ENCODE results near the gene SNAI3.
"Not testable (repeated sequence)": the region's sequence is repeated elsewhere in the genome, so short reads cannot be mapped to it uniquely, and the experiment has no call there.

Gene SNAI3

GRCh38 chr16:88690341-88691128 lies 4.2 kb upstream of the SNAI3 start:
- no peak for DNase-seq

GRCh38 chr16:88688013-88688778 lies 1.9 kb upstream of the SNAI3 start:
- DNase-seq, result no peak

- DNase-seq, result no peak
These were observed 1.3 kb upstream of the SNAI3 start for GRCh38 chr16:88687676-88688012.

GRCh38 chr16:88687254-88687576 lies 908 bp upstream of the SNAI3 start:
- no peak for DNase-seq

- DNase-seq, result no peak
These were observed 257 bp downstream of the SNAI3 start for GRCh38 chr16:88686062-88686438.

GRCh38 chr16:88685156-88686061 lies 898 bp downstream of the SNAI3 start:
- DNase-seq, result no peak

- DNase-seq, result no peak
These were observed 1.6 kb downstream of the SNAI3 start for GRCh38 chr16:88684569-88685155.

GRCh38 chr16:88681709-88682451 lies 4.4 kb downstream of the SNAI3 start:
- DNase-seq, result peak; percentile 59 to 70

GRCh38 chr16:88681084-88681680 lies 5.1 kb downstream of the SNAI3 start:
- DNase-seq, result no peak

- DNase-seq, result no peak
These were observed 5.7 kb downstream of the SNAI3 start for GRCh38 chr16:88680554-88681083.

- DNase-seq, result no peak
These were observed 7.9 kb downstream of the SNAI3 start for GRCh38 chr16:88678224-88678979.

GRCh38 chr16:88677721-88678120 lies 8.6 kb downstream of the SNAI3 start:
- DNase-seq, result no peak

- DNase-seq, result no peak
These were observed 9.6 kb downstream of the SNAI3 start for GRCh38 chr16:88676502-88677242.

- DNase-seq, result no peak
These were observed 12.5 kb downstream of the SNAI3 start for GRCh38 chr16:88673716-88674379.

GRCh38 chr16:88672776-88673175 lies 13.5 kb downstream of the SNAI3 start:
- no peak for DNase-seq

- no peak for DNase-seq
These were observed 14.5 kb downstream of the SNAI3 start for GRCh38 chr16:88671806-88672205.

GRCh38 chr16:88669980-88670379 lies 16.3 kb downstream of the SNAI3 start:
- no peak for DNase-seq

- DNase-seq, result not testable (repeated sequence)
These were observed 16.8 kb downstream of the SNAI3 start for GRCh38 chr16:88669493-88669892.

GRCh38 chr16:88667461-88667860 lies 18.8 kb downstream of the SNAI3 start:
- no peak for DNase-seq

GRCh38 chr16:88665570-88665969 lies 20.7 kb downstream of the SNAI3 start:
- DNase-seq, result no peak

Measured in stimulated activated CD4-positive, alpha-beta T cell treated with anti-CD3 and anti-CD28 coated beads, Interleukin-2, amount 100 ng/mL, for 48 hours (primary cell).